ENCODE data around the gene HOOK1.

- no peak for TF ChIP-seq CTCF (IDR thresholded peaks at IDR 0.05; ENCODE audit: low read length)
- TF ChIP-seq EZH2 (IDR thresholded peaks at IDR 0.05; ENCODE audit: borderline replicate concordance, low read length): no peak
These were observed 103.0 kb downstream of the HOOK1 start for GRCh38 chr1:59917785-59918180.
